Breast epithelium (tissue), 3 donors: Measurements from ENCODE around the gene RAPGEF4.

Experiments
- CTCF ChIP-seq, 3 donors: fragments of 450-650 bp; IDR thresholded peaks; one replicate each; pipeline ENCODE4 v1.5.1; 2016 to 2017; ENCODE audit warnings: antibody characterized with exemption in 3 of 3, mild to moderate bottlenecking in 3 of 3, moderate library complexity in 3 of 3
- POLR2A ChIP-seq: fragments of 450-650 bp; IDR thresholded peaks from one replicate; pipeline ENCODE4 v1.6.1; 2016; ENCODE audit warnings: antibody characterized with exemption, mild to moderate bottlenecking, moderate library complexity

GRCh38 chr2:173076581-173077345 lies 341.1 kb downstream of the RAPGEF4 start:
- TF ChIP-seq CTCF (IDR thresholded peaks at IDR 0.05) (no peak), POLR2A (no peak)
